SU-DHL-6 (cell line): ENCODE results near the gene INSIG1.

ENCODE experiments used
- EZH2phosphoT487 ChIP-seq: fragments of 200-600 bp; sonication (generic), shearing (Covaris generic); conservative IDR thresholded peaks from 2 replicates; pipeline ENCODE4 v1.6.1; 2018; ENCODE audit warnings: mild to moderate bottlenecking, antibody characterized with exemption, low read length, moderate library complexity, mixed read lengths
- TF ChIP-seq, protein P1 (sequence below): fragments of 200-600 bp; sonication (generic); IDR thresholded peaks from one replicate; pipeline ENCODE4 v1.5.1; 2017; ENCODE audit warnings: antibody characterized with exemption, mild to moderate bottlenecking, low read length, moderate library complexity; ENCODE audit not compliant: insufficient read depth, poor library complexity, severe bottlenecking

GRCh38 chr7:155248366-155248756 is 49.3 kb upstream of the INSIG1 start:
- no peak for TF ChIP-seq EZH2phosphoT487
- TF ChIP-seq, protein P1, sequence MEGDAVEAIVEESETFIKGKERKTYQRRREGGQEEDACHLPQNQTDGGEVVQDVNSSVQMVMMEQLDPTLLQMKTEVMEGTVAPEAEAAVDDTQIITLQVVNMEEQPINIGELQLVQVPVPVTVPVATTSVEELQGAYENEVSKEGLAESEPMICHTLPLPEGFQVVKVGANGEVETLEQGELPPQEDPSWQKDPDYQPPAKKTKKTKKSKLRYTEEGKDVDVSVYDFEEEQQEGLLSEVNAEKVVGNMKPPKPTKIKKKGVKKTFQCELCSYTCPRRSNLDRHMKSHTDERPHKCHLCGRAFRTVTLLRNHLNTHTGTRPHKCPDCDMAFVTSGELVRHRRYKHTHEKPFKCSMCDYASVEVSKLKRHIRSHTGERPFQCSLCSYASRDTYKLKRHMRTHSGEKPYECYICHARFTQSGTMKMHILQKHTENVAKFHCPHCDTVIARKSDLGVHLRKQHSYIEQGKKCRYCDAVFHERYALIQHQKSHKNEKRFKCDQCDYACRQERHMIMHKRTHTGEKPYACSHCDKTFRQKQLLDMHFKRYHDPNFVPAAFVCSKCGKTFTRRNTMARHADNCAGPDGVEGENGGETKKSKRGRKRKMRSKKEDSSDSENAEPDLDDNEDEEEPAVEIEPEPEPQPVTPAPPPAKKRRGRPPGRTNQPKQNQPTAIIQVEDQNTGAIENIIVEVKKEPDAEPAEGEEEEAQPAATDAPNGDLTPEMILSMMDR = no peak
